Mammary epithelial cell (primary cell): ENCODE results near the gene CCDC120.

Source experiments
- EZH2 ChIP-seq: IDR thresholded peaks from 2 replicates; pipeline ENCODE4 v1.6.1; 2012; ENCODE audit warnings: low read length, inconsistent platforms, borderline replicate concordance
- TF ChIP-seq, protein P1 (sequence below), 2 donors: IDR thresholded peaks in 1 of 2; conservative IDR thresholded peaks in 1 of 2; 2 replicates each; pipeline ENCODE4 v1.5.1; 2011 to 2012; ENCODE audit warnings: inconsistent platforms in 2 of 2, low read length in 2 of 2, mild to moderate bottlenecking in 2 of 2, control low read depth in 1 of 2, low read depth in 1 of 2; ENCODE audit not compliant: insufficient read depth in 1 of 2; ENCODE audit errors: extremely low read depth in 1 of 2

DNA sequence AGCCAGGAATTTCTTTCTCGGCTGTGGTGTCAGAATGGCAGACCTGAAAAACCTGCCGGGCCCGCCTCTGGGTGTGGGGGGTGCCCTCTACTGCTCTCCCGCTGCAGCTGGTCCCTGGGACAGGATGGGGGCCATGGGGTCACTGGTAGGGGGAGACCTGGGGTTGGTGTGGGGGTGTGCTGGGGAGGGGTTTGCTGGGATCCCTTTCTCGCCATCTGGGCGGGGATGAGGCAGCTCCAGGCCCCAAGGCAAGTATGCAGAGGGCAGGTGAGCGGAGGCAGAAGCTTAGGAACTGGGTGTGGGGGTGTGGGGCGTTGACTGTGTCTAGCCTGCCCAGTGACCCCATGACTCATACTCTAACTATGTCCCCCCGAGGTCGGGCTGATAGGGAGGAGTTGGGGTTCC, 884 bp downstream of the CCDC120 start:
- TF ChIP-seq, protein P1, sequence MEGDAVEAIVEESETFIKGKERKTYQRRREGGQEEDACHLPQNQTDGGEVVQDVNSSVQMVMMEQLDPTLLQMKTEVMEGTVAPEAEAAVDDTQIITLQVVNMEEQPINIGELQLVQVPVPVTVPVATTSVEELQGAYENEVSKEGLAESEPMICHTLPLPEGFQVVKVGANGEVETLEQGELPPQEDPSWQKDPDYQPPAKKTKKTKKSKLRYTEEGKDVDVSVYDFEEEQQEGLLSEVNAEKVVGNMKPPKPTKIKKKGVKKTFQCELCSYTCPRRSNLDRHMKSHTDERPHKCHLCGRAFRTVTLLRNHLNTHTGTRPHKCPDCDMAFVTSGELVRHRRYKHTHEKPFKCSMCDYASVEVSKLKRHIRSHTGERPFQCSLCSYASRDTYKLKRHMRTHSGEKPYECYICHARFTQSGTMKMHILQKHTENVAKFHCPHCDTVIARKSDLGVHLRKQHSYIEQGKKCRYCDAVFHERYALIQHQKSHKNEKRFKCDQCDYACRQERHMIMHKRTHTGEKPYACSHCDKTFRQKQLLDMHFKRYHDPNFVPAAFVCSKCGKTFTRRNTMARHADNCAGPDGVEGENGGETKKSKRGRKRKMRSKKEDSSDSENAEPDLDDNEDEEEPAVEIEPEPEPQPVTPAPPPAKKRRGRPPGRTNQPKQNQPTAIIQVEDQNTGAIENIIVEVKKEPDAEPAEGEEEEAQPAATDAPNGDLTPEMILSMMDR (conservative IDR thresholded peaks at IDR 0.05 in 1 of 2, IDR thresholded peaks at IDR 0.05 in 1 of 2; ENCODE audit: extremely low read depth in 1 of 2, insufficient read depth in 1 of 2, low read depth in 1 of 2, low read length in 2 of 2): no peak
- TF ChIP-seq EZH2: no peak
